Panc1 (cell line): ENCODE results near the gene PPM1F.
"Not testable (repeated sequence)": the region's sequence is repeated elsewhere in the genome, so short reads cannot be mapped to it uniquely, and the experiment has no call there.

Experiments used
- CTCF ChIP-seq: fragments of 450-650 bp; IDR thresholded peaks from 2 replicates; pipeline ENCODE4 v1.5.1; 2017; ENCODE audit warnings: mild to moderate bottlenecking
- POLR2AphosphoS5 ChIP-seq: IDR thresholded peaks from 2 replicates; pipeline ENCODE4 v1.6.1; 2012; ENCODE audit warnings: mild to moderate bottlenecking, low read depth, low read length, moderate library complexity
- TF ChIP-seq, protein P1 (sequence below), 2 experiments: IDR thresholded peaks; 2 replicates each; pipeline ENCODE4 v1.6.1; 2011 to 2012; ENCODE audit warnings: low read depth in 2 of 2, control low read depth in 1 of 2, low read length in 1 of 2, mild to moderate bottlenecking in 1 of 2, moderate library complexity in 1 of 2; ENCODE audit not compliant: insufficient read depth in 1 of 2

DNA sequence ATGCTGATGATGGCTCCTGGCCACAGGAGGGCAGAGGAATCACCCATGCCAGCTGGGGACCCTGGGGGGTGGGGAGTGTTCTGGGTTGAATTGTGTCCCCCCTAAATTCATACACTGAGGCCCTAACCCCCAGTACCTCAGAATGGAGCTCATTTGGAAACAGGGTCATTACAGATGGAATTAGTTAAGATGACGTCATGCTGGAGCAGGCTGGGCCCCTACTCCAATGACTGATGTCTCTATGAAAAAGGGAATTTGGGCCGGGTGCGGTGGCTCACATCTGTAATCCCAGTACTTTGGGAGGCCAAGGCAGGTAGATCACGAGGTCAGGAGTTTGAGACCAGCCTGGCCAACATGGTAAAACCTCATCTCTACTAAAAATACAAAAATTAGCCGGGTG lies 12.7 kb downstream of the PPM1F start:
- not testable (repeated sequence) for TF ChIP-seq POLR2AphosphoS5, CTCF
- TF ChIP-seq, protein P1, sequence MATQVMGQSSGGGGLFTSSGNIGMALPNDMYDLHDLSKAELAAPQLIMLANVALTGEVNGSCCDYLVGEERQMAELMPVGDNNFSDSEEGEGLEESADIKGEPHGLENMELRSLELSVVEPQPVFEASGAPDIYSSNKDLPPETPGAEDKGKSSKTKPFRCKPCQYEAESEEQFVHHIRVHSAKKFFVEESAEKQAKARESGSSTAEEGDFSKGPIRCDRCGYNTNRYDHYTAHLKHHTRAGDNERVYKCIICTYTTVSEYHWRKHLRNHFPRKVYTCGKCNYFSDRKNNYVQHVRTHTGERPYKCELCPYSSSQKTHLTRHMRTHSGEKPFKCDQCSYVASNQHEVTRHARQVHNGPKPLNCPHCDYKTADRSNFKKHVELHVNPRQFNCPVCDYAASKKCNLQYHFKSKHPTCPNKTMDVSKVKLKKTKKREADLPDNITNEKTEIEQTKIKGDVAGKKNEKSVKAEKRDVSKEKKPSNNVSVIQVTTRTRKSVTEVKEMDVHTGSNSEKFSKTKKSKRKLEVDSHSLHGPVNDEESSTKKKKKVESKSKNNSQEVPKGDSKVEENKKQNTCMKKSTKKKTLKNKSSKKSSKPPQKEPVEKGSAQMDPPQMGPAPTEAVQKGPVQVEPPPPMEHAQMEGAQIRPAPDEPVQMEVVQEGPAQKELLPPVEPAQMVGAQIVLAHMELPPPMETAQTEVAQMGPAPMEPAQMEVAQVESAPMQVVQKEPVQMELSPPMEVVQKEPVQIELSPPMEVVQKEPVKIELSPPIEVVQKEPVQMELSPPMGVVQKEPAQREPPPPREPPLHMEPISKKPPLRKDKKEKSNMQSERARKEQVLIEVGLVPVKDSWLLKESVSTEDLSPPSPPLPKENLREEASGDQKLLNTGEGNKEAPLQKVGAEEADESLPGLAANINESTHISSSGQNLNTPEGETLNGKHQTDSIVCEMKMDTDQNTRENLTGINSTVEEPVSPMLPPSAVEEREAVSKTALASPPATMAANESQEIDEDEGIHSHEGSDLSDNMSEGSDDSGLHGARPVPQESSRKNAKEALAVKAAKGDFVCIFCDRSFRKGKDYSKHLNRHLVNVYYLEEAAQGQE (IDR thresholded peaks at IDR 0.05; ENCODE audit: insufficient read depth in 1 of 2, low read depth in 2 of 2, low read length in 1 of 2) = not testable (repeated sequence)
